GM23248 (cell line): ENCODE results near the gene NFATC3. TPM values are rescaled to one million over a fixed set of nuclear protein-coding genes. Genes with fewer than 3 reads are reported as not detected.
A peak's percentile ranks its signal among the peaks of the same experiment; 100 is the strongest.

ENCODE experiments used
- DNase-seq: peaks from one replicate; pipeline ENCODE4 v3.0.0-alpha.2; 2015
- H2AFZ ChIP-seq: fragments of 200-600 bp; sonication (generic); 2 replicates; pipeline ENCODE4 v1.6.1; 2016; ENCODE audit warnings: antibody characterized with exemption
- H3F3A ChIP-seq: fragments of 200-600 bp; sonication (generic); 2 replicates; pipeline ENCODE4 v1.6.1; 2016; ENCODE audit warnings: mild to moderate bottlenecking, antibody characterized with exemption, mixed run types; ENCODE audit not compliant: insufficient read depth
- H3K27ac ChIP-seq: fragments of 200-600 bp; sonication (generic); 2 replicates; pipeline ENCODE4 v1.5.1; 2016; ENCODE audit warnings: mild to moderate bottlenecking
- H3K27me3 ChIP-seq: fragments of 200-600 bp; sonication (generic); replicated peaks from 2 replicates; pipeline ENCODE4 v1.6.1; 2016; ENCODE audit warnings: mild to moderate bottlenecking; ENCODE audit not compliant: insufficient read depth
- H3K36me3 ChIP-seq: fragments of 200-600 bp; sonication (generic); 2 replicates; pipeline ENCODE4 v1.6.1; 2016; ENCODE audit warnings: low read depth, mild to moderate bottlenecking
- H3K4me1 ChIP-seq: fragments of 200-600 bp; sonication (generic); 2 replicates; pipeline ENCODE4 v1.6.1; 2016; ENCODE audit warnings: mild to moderate bottlenecking; ENCODE audit not compliant: insufficient read depth
- H3K4me2 ChIP-seq: fragments of 200-600 bp; sonication (generic); one replicate; pipeline ENCODE4 v1.6.1; 2016; ENCODE audit warnings: mild to moderate bottlenecking; ENCODE audit not compliant: unreplicated experiment
- H3K4me3 ChIP-seq: fragments of 200-600 bp; sonication (generic); 2 replicates; pipeline ENCODE4 v1.5.1; 2016; ENCODE audit warnings: mild to moderate bottlenecking
- H3K79me2 ChIP-seq: fragments of 200-600 bp; sonication (generic); 2 replicates; pipeline ENCODE4 v1.6.1; 2016; ENCODE audit warnings: mild to moderate bottlenecking; ENCODE audit not compliant: insufficient read depth
- H3K9ac ChIP-seq: fragments of 200-600 bp; sonication (generic); 2 replicates; pipeline ENCODE4 v1.6.1; 2016; ENCODE audit warnings: mild to moderate bottlenecking
- H3K9me2 ChIP-seq: fragments of 200-600 bp; sonication (generic); 2 replicates; pipeline ENCODE4 v1.6.1; 2016; ENCODE audit warnings: mixed run types, mild to moderate bottlenecking, moderate library complexity; ENCODE audit not compliant: insufficient read depth
- H3K9me3 ChIP-seq: fragments of 200-600 bp; sonication (generic); one replicate; pipeline ENCODE4 v1.6.1; 2017; ENCODE audit warnings: low read depth
- H4K20me1 ChIP-seq: fragments of 200-600 bp; sonication (generic); 2 replicates; pipeline ENCODE4 v1.6.0; 2016; ENCODE audit not compliant: insufficient read depth
- EZH2 ChIP-seq: fragments of 200-600 bp; sonication (generic); IDR thresholded peaks from 2 replicates; pipeline ENCODE4 v1.6.1; 2018; ENCODE audit warnings: antibody characterized with exemption, mild to moderate bottlenecking; ENCODE audit not compliant: insufficient read depth, poor library complexity, severe bottlenecking
- EZH2phosphoT487 ChIP-seq: fragments of 200-600 bp; sonication (generic); IDR thresholded peaks from 2 replicates; pipeline ENCODE4 v1.6.1; 2018; ENCODE audit warnings: antibody characterized with exemption, moderate library complexity, mild to moderate bottlenecking, low read depth; ENCODE audit not compliant: insufficient read depth
- WGBS, 2 experiments: methylation state at CpG; one replicate each; pipeline ENCODE4 v1.1.6; 2015 to 2017; ENCODE audit warnings: low lambda C conversion rate in 2 of 2, low coverage in 1 of 2; ENCODE audit errors: missing lambda C conversion rate in 2 of 2; 5-methylcytosine and 5-hydroxymethylcytosine counted together
- in situ Hi-C: fragments of 300-500 bp; cut with MboI; formaldehyde crosslinking; loops from 2 replicates; pipeline ENCODE4 v1.15.0; 2020
- polyA plus RNA-seq: library from polyadenylated mRNA; unstranded; fragments of >200 nt; fragmentation: Nextera tagmentation; extraction: Ambion mirVana; gene quantifications from 2 replicates; pipeline ENCODE4 v1.2.1, GENCODE V29; 2016
- total RNA-seq: library from RNA; depleted of rRNA; stranded (reverse); fragments of >200 nt; shearing (Covaris generic); gene quantifications from 2 replicates; pipeline ENCODE4 v1.2.3, GENCODE V29; 2014

NFATC3 gene
- total and polyA plus RNA-seq, 2 experiments from 2014 or later = 10.2 to 14.2 TPM

DNA sequence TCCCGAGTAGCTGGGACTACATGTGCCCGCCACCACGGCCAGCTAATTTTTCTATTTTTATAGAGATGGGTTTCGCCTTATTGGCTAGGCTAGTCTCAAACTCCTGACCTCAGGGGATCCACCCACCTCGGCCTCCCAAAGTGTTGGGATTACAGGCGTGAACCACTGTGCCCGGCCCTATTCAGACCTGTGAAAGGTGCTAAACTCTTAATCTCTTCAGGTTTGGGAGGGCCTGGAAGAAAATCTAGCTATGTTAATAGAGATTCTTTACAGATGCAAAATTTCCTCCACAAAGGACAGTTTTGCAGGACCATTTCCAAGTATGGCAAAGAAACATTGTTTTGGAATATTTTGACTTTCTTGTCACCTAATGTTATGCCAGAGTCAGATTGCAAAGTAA is 156.9 kb downstream of the NFATC3 start:
- no peaks in the 10 kb centered on the region for H3K9me2 ChIP-seq
- in situ Hi-C loops = no loop called here
- H3K27ac ChIP-seq = no peak overlapping the region
- TF ChIP-seq EZH2phosphoT487 = no peak
- TF ChIP-seq EZH2 = no peak
- H3F3A ChIP-seq = no peaks in the 10 kb centered on the region
- H3K79me2 ChIP-seq = peaks cover 18% of the 10 kb centered on the region
- 84 to 85% methylated on average over 6 to 7 of the region's 7 CpGs for WGBS, 2 experiments
- no peak overlapping the region for H2AFZ ChIP-seq
- no peaks in the 10 kb centered on the region for H4K20me1 ChIP-seq
- H3K4me3 ChIP-seq = no peak overlapping the region
- H3K4me1 ChIP-seq = peaks cover 15% of the 10 kb centered on the region
- H3K27me3 ChIP-seq = no peaks in the 10 kb centered on the region
- no peaks in the 10 kb centered on the region for H3K9me3 ChIP-seq
- no peak for DNase-seq
- H3K9ac ChIP-seq = no peak overlapping the region
- H3K36me3 ChIP-seq = no peaks in the 10 kb centered on the region
- no peak overlapping the region for H3K4me2 ChIP-seq

DNA sequence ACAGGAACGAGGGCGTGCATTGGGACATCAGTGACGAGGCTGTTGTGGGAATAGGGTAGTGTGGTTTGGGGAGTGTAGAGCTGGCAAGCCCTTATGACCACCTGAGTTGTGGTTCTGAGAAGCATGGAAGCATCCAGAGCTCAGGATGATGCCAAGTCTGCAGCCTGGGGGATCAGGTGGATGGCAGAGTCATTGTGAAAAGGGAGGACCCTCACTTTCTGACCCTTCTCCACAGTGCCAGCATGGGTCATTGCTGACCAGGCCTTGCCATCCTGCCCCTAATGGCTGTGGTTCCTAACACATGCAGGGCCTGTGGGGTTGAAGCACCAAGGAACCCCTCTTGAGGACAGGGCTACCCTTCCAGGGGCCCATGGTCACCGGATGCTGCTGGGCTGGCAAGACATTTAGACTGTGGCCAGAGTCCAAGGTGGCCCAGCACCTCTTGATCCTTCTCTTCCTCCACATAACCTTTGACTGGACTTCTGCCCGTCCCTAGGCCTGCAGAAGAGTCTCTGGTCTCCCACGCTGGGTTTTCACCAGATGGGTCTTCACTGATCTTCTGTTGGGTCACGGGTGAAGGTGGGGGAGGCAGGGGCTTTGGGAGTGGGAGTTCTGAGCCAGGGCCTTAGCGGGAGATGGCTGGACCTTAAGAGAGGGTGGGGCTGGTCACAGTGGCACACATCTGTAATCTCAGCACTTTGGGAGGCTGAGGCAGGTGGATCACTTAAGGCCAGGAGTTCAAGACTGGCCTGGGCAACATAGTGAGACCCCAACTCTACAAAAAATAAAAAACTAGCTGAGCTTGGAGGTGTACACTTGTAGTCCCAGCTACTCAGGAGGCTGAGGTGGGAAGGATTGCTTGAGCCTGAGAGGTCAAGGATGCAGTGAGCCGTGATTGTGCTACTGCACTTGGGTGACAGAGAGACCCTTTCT is 158.0 kb downstream of the NFATC3 start:
- 90% methylated on average over 9 of the region's 9 CpGs for WGBS, 2 experiments
- Histone ChIP-seq H3K4me1 (peaks cover 15% of the 10 kb centered on the region), H3K4me2 (no peak overlapping the region), H3K27ac (no peak overlapping the region), H4K20me1 (no peaks in the 10 kb centered on the region), H3K27me3 (no peaks in the 10 kb centered on the region), H3K79me2 (peaks cover 25% of the 10 kb centered on the region), H3K9me2 (no peaks in the 10 kb centered on the region), H3F3A (no peaks in the 10 kb centered on the region), H3K9me3 (no peaks in the 10 kb centered on the region), H3K4me3 (no peak overlapping the region), H3K36me3 (no peaks in the 10 kb centered on the region), H2AFZ (no peak overlapping the region), H3K9ac (no peak overlapping the region)
- TF ChIP-seq EZH2 = no peak
- no peak for TF ChIP-seq EZH2phosphoT487
- no peak for DNase-seq
- in situ Hi-C loops = no loop called here

DNA sequence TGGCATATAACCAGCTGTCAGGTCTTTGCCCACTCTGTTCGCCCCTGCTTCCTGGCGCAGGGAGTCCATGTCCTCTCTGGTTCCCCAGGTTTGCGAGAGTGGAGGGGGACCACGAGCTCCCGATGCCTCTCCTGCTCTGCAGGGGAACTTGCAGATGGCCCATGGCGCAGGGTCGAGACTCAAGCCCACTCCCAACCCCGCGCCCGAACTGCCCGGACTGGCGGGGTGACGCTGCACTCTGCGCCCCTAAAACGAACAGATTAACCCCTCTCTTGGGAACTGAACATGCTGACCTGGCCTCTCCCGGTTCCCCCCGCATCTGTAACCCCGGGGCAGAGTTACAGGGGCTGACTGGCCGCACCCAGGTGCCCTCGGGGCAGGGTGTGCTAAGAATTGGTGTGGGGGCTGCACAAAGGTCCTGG is 159.3 kb downstream of the NFATC3 start:
- no peaks in the 10 kb centered on the region for H3F3A ChIP-seq
- H3K79me2 ChIP-seq = peaks cover 31% of the 10 kb centered on the region
- TF ChIP-seq EZH2phosphoT487 (no peak), EZH2 (no peak)
- H2AFZ ChIP-seq = peak overlapping the region; percentile 95
- no peaks in the 10 kb centered on the region for H3K36me3 ChIP-seq
- in situ Hi-C loops = no loop called here
- peak overlapping the region; percentile 78 for H3K4me2 ChIP-seq
- 4 to 5% methylated on average over 19 of the region's 20 CpGs for WGBS, 2 experiments
- no peaks in the 10 kb centered on the region for H4K20me1 ChIP-seq
- H3K27me3 ChIP-seq = no peaks in the 10 kb centered on the region
- no peaks in the 10 kb centered on the region for H3K9me2 ChIP-seq
- no peak overlapping the region for H3K27ac ChIP-seq
- H3K4me3 ChIP-seq = peak overlapping the region; percentile 91
- DNase-seq = no peak
- peaks cover 10% of the 10 kb centered on the region for H3K4me1 ChIP-seq
- H3K9ac ChIP-seq = peak overlapping the region; percentile 78
- H3K9me3 ChIP-seq = no peaks in the 10 kb centered on the region

DNA sequence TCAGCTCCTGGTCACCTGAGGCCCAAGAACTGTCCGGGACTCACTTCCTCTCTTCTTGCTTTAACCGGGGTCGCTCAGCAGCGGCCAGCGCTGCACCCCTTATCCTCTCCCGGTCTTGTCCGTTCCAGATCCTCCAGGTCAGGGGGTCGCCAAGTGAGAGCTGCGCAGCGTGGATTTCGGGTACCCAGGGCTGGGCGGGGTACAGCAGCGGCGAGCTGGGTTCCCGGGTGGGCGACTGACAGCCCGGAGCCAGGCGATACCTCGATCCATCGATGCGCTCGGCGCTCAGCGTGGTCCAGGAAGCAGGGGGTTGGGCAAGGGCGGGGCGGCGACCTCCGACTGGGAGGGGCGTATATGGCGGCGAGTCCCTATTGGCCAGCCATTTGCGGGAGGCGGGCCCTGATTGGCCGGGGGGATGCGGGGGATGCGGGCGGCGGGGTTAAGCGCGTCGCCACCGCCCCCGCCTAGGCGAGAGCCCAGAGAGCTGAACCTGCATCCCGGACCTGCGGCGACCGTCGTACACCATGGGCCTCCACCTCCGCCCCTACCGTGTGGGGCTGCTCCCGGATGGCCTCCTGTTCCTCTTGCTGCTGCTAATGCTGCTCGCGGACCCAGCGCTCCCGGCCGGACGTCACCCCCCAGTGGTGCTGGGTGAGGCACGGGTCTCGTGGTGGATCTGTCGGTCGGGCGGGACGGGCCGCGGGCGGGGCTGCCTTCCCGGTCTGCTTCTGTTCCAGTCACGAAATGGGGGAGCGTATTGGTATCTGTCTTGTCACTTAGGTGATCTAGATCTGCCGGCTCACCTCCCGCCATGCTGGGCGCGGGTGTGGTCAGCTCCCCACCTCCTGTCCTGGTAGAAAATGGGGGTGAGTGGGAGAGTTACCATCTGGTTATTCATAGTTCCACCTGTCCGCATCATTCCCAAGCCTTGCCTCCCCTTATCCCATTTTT is 160.0 kb downstream of the NFATC3 start, which contains the start of gene PLA2G15:
Gene PLA2G15, plus strand, starts transcription at position 471 of the 951 bp plus-strand sequence. Its CDS starts 54 bp downstream, at position 525.
- H3K27ac ChIP-seq = no peak within 1 kb of the TSS
- H3K36me3 ChIP-seq = no peaks in the 10 kb centered on the region
- H3K79me2 ChIP-seq = peaks cover 31% of the 10 kb centered on the region
- no peaks in the 10 kb centered on the region for H3K9me2 ChIP-seq
- H3F3A ChIP-seq = no peaks in the 10 kb centered on the region
- no peaks in the 10 kb centered on the region for H4K20me1 ChIP-seq
- TF ChIP-seq EZH2 (no peak), EZH2phosphoT487 (no peak)
- H3K4me2 ChIP-seq = peak within 1 kb of the TSS; percentile 93
- WGBS, 2 experiments = 1 to 6% methylated on average over 36 to 75 of the region's 75 CpGs
- peaks cover 10% of the 10 kb centered on the region for H3K4me1 ChIP-seq
- DNase-seq = peak; percentile 97
- H3K9ac ChIP-seq = peak within 1 kb of the TSS; percentile 78
- no peaks in the 10 kb centered on the region for H3K9me3 ChIP-seq
- H2AFZ ChIP-seq = peak within 1 kb of the TSS; percentile 95
- peak within 1 kb of the TSS; percentile 91 for H3K4me3 ChIP-seq
- no peaks in the 10 kb centered on the region for H3K27me3 ChIP-seq
- in situ Hi-C loops = no loop called here
